OCI-M2 (cell line): Measurements from ENCODE around the gene TFF2.

Experiments used
- DNase-seq: peaks from one replicate; lab custom pipeline; 2025; ENCODE audit not compliant: unreplicated experiment; lab: John Stamatoyannopoulos, UW

TFF2 gene

DNA sequence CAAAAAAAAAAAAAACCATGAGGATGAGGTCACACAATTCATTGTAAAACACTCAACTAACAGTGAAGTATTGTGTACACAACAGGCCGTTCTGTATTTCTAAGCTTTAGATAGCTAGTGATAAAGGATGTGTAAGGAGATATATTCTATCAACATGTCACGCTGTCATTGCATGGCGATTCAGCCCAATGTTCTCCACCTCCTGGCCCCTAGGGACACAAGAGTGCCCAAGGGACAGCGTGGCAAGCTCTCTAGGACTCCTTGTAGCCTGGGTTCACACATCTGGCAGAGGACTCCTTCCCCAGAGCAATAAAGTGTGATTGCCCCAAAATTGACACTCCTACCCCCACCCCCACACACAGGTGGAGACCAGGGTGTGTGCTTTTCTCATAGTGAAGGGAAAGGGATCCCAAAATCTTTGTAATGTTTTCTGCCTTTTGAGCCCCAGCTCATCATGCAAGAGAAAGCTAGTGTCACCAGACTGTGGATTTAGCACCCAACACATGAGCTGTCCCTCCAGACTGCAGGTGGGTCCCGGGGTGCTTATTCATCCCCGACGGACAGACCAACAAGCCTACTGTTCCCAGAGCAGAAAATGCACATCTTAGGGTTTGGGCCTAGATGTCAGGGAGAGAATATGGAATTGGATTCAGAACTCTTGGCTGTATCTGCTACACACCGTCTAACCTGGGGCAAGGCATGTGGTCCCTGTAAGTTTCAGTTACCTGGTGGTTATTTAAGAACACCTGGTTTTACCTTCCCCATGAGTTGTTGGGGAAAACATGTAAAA lies 33.6 kb upstream of the TFF2 start:
- no peak for DNase-seq

DNA sequence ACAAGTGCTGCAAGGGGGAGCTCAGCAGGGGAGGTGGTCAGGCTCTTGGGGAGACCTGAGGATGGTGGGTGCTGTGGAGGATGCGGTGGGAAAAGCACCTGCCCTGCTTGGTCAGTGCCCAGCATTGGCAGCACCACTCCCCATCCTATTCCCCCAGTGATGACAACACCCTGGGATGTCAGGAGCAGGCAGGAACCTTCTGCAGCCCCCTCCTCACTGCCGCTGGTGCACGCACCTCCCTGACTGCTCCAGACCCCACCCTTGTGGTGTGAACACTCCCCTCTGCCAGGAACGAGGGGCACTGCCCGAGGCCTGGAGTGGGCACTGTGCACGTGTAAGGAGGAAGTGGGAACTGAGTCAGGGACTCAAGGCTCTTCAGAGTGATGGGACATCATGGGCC lies 32.5 kb upstream of the TFF2 start:
- DNase-seq, result no peak

DNA sequence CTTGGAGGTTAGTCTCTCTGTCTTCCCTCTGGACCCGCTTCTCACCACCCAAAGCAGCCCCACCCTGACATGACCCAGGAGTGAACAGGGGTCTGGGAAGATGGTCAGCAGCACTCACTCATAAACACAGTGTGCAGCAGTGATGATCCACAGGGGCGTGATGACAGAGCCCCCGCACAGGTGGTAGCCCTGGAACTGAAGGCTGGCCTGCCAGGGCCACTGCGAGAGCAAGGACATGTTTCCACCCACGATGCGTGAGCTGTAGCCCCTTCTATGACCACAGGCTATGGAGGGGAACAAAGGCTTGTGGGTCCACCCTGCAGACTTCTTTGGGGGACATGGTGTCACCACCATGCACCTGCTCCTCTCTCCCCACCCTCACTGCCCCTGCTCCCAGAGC lies 32.1 kb upstream of the TFF2 start:
- DNase-seq, result no peak

DNA sequence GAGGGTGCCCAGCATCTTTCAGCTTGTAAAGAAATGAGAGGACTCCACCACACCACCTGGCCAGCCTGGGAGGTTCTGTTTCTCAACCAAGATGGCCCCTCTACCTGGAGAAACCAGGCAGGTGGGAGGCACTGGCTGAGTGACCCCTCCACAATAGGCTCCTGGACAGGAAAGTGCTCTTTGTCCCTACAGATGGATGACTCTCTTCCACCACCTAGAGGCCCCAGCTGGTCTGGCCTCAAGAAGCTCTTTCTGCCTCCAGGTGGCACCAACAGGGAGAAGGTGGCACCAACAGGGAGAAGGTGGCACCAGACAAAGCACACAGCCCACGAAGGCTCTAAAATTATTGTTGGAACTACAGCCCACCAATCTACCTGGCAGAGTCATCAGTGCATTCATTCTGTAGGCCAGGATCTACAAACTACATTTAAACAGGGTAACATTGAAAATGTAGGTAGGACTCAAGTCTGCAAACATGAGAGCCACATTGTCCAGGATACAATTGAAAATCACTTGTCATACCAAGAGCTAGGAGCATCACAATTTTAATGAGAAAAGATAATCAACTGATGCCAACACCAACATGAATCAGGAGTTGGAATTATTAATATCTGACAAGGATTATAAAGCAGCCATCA lies 30.7 kb upstream of the TFF2 start:
- no peak for DNase-seq

DNA sequence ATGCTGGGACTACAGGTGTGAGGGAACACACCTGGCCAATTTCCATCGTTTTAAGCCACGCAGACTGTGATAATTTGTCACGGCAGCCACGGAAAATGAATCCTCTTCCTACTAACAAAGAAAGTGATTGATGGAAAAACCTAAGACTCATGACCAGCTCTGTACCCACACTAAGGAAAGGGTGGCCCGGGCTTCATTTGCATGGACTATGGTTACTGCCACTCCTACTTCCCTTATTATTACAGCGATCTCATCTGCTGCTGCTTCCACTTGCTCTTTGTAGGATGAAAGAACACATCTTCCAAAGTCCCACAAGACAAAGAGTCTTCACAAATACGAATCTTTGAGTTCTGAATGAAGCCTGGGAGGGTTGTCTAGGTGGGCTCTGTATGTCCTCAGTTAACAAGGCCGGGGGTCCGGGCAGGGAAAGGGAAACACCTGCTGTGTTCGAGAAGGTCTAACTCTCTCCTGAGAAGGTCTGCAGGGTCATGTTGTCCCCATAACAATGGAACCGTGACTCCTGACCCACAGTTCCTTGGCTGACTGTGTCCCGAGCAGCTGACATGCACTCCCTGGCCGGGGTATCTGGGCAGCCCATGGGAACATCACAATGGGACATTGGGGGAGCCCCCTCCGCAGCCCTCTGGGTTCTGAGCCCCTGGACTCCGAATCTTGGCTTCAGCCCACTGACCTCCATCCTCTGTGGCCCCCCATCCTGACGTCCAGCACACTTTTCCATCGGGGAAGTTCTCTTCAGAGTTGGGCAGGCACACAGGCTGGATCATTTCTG lies 28.8 kb upstream of the TFF2 start:
- DNase-seq, result no peak

DNA sequence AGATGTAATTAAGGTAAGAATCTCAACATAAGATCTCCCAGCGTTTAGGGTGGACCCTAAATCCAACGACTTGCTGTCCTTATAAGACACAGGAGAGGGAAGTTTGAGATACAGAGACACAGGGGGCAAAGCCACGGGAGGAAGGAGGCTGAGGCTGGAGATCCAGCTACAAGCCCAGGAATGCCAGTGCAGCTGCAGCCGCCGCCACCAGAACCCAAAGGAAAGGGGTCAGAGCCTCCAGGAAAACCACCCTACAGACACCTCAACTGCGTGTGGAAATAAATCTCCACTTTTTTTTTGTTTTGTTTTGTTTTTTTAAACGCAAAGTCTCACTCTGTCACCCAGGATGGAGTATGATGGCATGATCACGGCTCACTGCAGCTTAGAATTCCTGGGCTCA lies 27.6 kb upstream of the TFF2 start:
- DNase-seq, result no peak

DNA sequence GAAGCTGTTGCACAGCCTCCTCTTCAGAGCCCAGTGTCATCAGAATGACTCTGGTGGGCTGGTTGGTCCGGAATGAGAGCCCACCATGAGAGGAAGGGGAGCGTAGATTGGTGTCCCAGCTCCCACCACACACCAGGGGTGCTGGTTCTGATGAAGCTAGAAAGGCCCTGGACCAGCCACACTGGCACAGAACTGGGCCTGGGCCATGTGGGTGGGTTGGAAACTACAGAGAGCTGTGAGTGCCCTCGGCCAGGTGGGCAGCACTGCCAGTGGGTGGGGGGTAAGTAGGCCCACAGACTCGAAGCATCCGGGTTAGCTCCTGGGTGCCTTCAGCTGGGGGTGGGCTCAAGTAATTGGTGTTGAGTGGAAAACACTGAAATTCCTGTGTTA lies 27.2 kb upstream of the TFF2 start:
- DNase-seq, result no peak

DNA sequence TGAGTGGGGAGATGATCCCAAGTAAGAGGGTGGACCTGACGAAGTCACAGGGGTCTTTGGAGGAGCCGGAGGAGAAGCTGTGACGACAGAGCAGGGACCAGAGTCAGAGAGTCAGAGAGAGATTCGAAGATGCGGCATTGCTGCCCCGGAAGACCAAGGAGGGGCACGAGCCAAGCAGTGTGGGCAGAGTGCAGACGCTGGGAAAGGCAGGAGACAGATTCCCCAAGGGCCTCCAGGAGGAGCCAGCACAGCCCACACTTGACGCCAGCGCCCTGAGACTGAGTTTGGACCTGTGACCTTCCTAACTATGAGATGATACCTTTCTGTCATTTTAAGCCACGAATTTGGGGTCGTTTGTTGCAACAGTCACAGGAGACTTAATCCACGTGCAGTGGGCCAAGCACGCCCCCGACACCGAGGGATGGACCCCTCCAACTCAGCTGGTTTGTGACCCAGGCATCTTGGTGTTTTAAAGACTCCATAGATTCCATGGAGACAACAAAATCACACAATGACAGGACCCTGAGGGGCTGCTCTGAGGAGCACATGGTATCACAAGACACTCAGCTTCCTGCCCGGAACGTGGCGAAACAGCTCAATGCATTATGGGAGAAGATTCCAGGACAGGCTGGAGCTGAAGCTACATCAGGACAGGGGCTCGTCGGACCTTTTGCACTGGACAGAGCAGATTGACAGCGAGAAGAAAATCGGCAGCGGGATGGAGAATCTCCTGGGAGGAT lies 26.6 kb upstream of the TFF2 start:
- no peak for DNase-seq

DNA sequence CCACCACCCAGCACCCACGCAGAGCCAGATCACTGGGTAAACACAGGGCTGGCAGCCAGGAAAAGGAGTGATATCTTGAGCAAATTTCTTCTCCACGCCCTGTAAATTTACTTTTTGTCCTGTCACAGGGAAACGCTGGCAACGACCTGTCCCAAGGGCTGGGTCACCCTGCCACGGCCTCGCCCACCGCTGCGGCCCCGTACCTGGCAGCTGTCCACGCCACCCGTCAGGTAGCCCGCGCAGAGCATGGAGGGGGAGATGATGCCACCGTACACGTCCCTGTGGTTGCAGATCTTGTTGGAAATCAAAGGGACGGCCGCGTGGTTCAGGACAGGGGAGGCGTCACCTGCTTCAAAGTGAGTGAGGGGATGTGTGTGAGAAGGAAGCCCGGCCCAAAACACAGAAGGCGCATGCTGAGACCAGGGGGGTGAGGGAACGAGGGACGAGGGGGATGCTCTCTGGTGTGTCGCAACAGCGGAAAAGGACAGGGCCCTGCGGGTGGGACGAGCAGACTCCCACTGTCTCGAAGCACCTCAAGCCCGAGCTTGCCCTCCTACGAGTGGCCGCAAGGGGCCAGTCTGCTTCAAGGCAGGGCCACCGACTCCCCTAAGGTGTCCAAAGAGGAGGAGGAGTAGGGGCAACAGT lies 25.7 kb upstream of the TFF2 start:
- no peak for DNase-seq

DNA sequence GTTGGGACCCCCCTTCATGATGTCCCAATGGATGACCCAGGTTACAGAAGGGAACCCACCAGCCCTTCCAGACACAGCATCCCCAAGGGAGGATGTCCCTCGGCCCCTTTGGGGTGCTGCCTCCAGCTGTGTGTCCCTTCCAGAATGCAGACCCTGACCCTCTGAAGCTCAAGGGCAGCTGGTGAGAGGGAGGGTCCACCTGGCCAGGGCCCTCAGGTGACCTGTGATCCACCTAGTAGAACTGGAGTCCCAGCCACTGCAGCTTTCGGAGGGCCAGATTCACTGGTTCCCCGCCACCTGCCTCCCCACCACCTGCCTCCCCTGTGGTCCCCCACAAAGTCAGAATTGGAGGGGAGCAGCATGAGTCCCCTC lies 25.2 kb upstream of the TFF2 start:
- DNase-seq, result no peak

DNA sequence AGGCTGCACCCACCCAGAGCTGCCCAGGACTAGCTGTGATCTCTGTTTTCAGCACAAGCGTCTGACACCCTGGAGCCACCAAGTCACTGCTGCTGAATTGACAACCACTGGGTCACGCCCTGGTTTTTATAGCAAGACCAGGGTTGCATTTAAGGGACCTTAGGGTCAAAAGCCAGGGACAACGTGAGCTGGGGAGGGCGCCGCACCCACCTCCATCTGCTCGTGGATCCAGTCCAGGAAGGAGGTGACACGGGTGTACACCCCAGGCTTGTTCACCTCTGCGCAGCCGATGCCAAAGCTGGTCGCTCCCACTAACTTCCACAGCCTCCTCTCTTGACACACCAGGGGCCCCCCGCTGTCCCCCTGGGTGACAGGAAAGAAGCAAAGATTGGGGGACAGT lies 24.7 kb upstream of the TFF2 start:
- DNase-seq, result no peak

DNA sequence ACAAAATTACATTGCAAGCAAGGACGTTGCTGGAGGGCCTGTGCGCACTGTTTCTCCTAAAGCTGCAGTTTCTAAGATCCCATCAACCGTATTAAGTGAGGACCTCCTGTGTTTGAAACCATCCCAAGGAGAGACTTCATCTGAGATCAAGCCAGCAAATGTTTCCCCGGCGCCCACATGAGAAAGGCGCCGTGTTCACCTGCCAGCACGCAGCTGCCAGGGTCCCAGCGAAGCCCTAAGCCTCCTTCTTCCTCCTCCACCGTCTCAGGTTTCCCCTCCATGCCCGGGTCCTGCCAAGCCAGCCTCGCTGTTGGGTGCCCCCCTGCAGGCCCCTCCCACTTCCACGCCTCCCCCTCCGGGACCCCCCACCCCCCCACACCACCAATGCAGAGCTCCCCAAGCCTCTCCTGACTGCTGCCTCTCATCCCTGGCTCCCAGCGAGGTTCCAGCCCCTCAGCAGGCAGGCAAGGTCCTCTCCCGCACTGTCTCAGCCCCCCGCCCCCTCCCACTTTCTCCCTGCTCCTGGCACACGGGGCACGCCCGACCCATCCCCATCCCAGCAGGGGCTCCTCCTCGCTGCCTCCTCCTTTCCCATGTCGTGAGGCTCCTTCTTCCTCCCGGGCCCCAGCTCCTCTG lies 24.2 kb upstream of the TFF2 start:
- no peak for DNase-seq

DNA sequence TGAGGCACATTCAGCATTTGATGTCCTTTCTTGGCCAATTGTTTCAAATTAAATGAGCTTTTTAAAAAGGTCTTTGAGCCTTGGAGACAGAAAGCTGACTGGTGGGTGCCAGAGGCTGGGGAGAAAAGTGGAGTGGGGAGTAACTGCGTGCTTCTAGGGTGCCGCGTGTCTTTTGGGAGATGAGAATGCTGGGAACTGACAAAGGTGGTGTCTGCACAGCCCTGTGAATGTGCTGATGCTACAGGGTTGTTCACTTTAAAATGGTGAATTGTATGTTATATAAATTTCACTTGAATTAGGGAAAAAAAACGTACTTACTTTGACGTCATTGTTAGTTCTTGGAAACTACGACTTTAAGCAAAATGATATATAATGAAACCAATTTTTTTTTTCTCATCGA lies 23.7 kb upstream of the TFF2 start:
- DNase-seq, result no peak

DNA sequence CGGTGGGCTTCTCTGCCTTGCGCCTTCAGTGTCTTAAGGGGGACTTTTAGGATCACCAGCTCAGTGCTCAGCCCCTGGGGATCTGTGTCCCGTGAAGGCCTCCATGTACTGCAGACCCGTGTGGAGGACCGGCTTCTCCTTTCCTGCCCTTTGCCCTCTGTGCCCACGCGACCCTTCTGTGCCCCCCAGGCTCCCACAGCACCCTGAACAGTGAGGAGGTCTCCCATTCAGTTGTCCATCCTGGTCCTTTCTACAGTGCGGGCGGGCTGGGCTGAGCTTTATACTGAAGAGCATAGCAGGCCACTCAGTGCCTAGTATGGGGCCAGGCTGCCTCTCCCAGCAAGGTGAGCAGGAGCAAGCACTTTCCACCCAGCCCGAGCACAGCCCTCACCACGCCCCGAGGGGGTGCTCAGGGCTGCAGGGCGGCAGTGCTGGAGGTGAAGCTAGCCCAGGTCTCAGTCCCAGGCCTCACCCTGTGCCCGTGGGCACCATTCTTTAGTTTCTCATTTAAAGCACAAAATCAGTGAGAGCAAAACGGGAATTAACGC lies 23.2 kb upstream of the TFF2 start:
- DNase-seq, result no peak

DNA sequence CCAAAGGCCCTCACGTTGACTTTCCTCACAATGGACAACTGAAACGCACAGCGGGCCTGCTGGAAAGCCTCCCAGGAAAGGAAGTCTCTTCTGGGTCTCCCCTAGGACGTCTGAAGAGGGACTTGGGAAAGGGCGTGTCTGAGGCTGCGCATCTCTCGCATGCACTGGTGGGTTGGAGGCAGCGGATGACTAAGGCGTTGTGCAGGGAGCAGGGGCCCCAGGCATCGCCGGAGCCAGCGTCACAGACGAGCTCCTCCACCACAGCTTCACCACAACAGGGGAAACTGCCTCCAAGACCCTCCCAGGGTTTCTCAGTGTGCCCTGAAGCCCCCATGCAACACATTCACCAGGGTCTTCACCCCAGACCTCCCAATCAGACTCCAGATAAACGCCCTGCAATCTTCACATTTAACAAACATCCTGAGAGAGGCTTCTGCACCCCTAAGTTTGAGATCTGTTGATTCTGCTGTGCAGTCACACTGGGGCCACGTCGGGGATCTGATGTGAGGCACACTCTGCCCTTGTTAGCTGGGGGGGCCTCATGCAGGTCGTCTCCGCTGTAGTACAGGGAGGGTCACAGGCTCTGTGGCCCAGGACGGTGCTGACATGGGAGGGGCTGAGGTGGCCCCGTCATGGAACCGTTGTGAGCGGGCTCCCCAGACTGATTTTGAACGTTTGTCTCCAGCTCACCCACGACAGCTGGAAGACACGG lies 22.6 kb upstream of the TFF2 start:
- no peak for DNase-seq

DNA sequence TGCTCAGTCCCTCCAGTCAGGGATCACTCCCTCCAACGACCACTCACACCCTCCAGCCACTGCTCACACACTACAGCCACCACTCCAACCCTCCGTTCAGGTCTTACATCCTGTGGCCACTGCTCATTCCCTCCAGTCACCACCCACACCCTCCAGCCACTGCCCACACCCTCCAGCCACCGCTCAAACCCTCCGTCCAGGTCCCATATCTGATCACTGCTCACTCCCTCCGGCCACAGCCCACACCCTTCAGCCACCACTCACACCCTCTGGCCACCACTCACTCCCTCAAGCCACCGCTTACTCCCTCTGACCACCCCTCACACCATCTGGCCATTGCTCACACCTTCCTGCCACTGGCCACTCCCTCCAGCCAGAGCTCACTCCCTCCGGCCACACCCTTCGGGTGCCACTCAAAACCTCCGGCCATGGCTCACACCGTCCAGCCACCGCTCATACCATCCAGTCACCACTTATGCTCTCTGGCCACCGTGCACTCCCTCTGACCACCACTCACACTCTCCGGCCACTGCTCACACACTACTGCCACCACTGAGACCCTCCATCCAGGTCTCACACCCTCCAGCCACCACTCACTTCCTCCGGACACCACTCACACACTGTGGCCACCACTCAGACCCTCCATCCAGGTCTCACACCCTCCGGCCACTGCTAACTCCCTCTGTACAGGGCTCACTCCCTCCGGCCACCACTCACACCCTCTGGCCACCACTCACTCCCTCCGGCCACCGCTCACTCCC lies 20.3 kb upstream of the TFF2 start:
- DNase-seq, result no peak

DNA sequence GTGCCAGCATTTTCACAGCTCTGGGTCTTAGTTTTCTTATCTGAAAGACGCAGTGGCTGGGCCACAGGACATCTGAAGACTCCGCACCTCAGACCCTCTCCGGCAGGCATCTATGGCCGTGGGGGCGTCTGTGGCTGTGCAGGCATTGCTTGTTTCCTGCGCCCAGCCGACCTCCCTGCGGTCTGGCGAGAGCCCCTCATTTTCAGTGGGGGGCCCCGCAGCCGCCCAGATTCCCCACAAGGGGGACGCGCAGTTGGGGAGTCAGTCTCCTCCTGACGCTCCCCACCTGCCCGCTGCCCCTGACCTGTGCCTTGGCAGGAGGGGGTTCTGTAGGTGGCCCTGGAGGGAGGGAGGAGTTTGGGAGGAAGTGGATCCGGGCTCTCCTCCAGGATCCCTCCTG lies 19.0 kb upstream of the TFF2 start:
- DNase-seq, result no peak

DNA sequence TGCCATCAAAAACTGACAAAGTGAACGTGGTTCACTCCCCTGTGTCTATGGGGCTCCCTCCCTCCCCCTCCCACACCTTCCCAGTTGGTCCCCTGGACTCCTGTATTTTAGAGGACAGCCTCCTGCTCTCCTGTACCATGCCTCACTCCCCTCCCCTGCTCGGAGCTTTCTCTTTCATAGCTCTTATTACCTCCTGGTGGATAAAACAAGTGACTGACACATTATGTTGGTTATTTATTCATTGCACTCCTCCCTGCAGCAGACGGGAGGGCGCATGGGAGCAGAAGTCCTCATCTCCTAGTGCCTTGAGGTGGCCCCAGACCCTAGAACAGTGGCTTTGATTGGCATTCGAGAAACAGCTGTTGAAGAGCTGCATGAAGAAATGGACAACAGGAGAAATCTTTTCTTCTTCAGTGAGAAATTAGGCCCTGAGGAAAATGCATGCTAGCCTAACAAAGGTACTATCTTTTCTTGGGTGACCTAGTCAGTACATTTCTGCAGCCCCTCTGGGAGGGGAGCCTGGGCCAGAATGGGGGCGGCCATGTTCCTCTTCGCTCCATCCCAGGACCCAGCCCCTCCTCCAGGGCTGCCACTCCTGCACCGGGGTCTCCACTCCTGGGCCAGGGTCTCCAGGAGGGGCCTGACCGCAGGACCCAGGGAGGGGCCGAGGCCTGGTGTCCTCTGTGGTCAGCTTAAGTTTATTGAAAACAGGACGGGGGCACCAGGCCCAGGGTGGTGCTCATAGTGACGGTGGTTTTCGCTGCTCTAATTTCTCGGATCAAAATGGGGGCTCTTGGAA lies 16.8 kb upstream of the TFF2 start:
- DNase-seq, result no peak
